GM12864 (cell line): ENCODE data around the gene GMDS.

Experiments used
- DNase-seq: peaks from one replicate; pipeline ENCODE4 v3.0.0-alpha.2; 2011; ENCODE audit warnings: low read depth
- H3K4me3 ChIP-seq: 2 replicates; pipeline ENCODE4 v1.5.1; 2011; ENCODE audit warnings: mild to moderate bottlenecking, low read depth, low read length, control low read depth
- CTCF ChIP-seq: IDR thresholded peaks from 2 replicates; pipeline ENCODE4 v1.5.1; 2011; ENCODE audit warnings: low read depth, mild to moderate bottlenecking, moderate library complexity, low read length, control low read depth, inconsistent platforms; ENCODE audit errors: missing control alignments

The GMDS gene

GRCh38 chr6:1708820-1709219 lies 536.6 kb downstream of the GMDS start:
- no peak for TF ChIP-seq CTCF
- no peak for DNase-seq
- H3K4me3 ChIP-seq: no peak overlapping the region

- no peak for TF ChIP-seq CTCF
- no peak overlapping the region for H3K4me3 ChIP-seq
- no peak for DNase-seq
Measured at GRCh38 chr6:1708122-1708521, 537.3 kb downstream of the GMDS start.

- no peak for DNase-seq
- no peak overlapping the region for H3K4me3 ChIP-seq
- TF ChIP-seq CTCF: no peak
Measured at GRCh38 chr6:1705630-1706029, 539.8 kb downstream of the GMDS start.

- H3K4me3 ChIP-seq: no peak overlapping the region
- no peak for DNase-seq
- no peak for TF ChIP-seq CTCF
Measured at GRCh38 chr6:1705183-1705582, 540.2 kb downstream of the GMDS start.

GRCh38 chr6:1704711-1705110 lies 540.7 kb downstream of the GMDS start:
- no peak overlapping the region for H3K4me3 ChIP-seq
- DNase-seq: no peak
- no peak for TF ChIP-seq CTCF

GRCh38 chr6:1703923-1704322 lies 541.5 kb downstream of the GMDS start:
- TF ChIP-seq CTCF: no peak
- H3K4me3 ChIP-seq: no peak overlapping the region
- DNase-seq: no peak

- no peak for DNase-seq
- TF ChIP-seq CTCF: no peak
- no peak overlapping the region for H3K4me3 ChIP-seq
Measured at GRCh38 chr6:1703091-1703855, 542.1 kb downstream of the GMDS start.
